Neural crest cell (in vitro differentiated cells): ENCODE data around the gene LIN54. TPM values are rescaled to one million over a fixed set of nuclear protein-coding genes. Genes with fewer than 3 reads are reported as not detected.
A peak's percentile ranks its signal among the peaks of the same experiment; 100 is the strongest.

Experiments used
- DNase-seq: peaks from one replicate; pipeline ENCODE4 v3.0.0; 2021; ENCODE audit warnings: low read depth, mixed read lengths, low spot score
- H3K27ac Mint-ChIP-seq: one replicate; pipeline ENCODE4 v1.8.0; 2021; ENCODE audit warnings: mild to moderate bottlenecking, mixed read lengths; ENCODE audit not compliant: unreplicated experiment
- H3K27me3 Mint-ChIP-seq: 2 replicates; pipeline ENCODE4 v1.8.0; 2021; ENCODE audit warnings: low read depth, mild to moderate bottlenecking, mixed read lengths
- H3K36me3 Mint-ChIP-seq: 2 replicates; pipeline ENCODE4 v1.8.0; 2021; ENCODE audit warnings: low read depth, mild to moderate bottlenecking, mixed read lengths
- H3K4me1 Mint-ChIP-seq: 2 replicates; pipeline ENCODE4 v1.8.0; 2021; ENCODE audit warnings: mixed read lengths
- H3K4me3 Mint-ChIP-seq: one replicate; pipeline ENCODE4 v1.8.0; 2021; ENCODE audit warnings: mild to moderate bottlenecking, mixed read lengths
- H3K9me3 Mint-ChIP-seq: 2 replicates; pipeline ENCODE4 v1.8.0; 2021; ENCODE audit warnings: mixed read lengths
- CTCF ChIP-seq: fragments of 200-600 bp; sonication (generic); conservative IDR thresholded peaks from 2 replicates; pipeline ENCODE4 v1.5.0; 2021; ENCODE audit warnings: antibody characterized with exemption, mild to moderate bottlenecking
- total RNA-seq: library from RNA; stranded (reverse); gene quantifications from 2 replicates; pipeline ENCODE4 v1.2.1, GENCODE V29; 2021

LIN54 gene
- total RNA-seq, 1 donor from 2014 or later = 20.8 TPM

GRCh38 chr4:83013420-83013867 lies 2.8 kb upstream of the LIN54 start:
- no peak for TF ChIP-seq CTCF
- no peaks in the 10 kb centered on the region for H3K36me3 Mint-ChIP-seq
- no peak for DNase-seq
- peak overlapping the region; percentile 9 for H3K27ac Mint-ChIP-seq
- H3K9me3 Mint-ChIP-seq = no peaks in the 10 kb centered on the region
- H3K4me1 Mint-ChIP-seq = peaks cover 40% of the 10 kb centered on the region
- H3K4me3 Mint-ChIP-seq = peak overlapping the region; percentile 93
- no peaks in the 10 kb centered on the region for H3K27me3 Mint-ChIP-seq

GRCh38 chr4:83012687-83013419 lies 2.2 kb upstream of the LIN54 start:
- H3K4me3 Mint-ChIP-seq = peak overlapping the region; percentile 93
- H3K27ac Mint-ChIP-seq = peak overlapping the region; percentile 73
- H3K36me3 Mint-ChIP-seq = no peaks in the 10 kb centered on the region
- H3K4me1 Mint-ChIP-seq = peaks cover 44% of the 10 kb centered on the region
- H3K9me3 Mint-ChIP-seq = no peaks in the 10 kb centered on the region
- peak; percentile 98 for DNase-seq
- no peaks in the 10 kb centered on the region for H3K27me3 Mint-ChIP-seq
- TF ChIP-seq CTCF = peak; percentile 64

- Mint-ChIP-seq H3K4me3 (peak overlapping the region; percentile 92), H3K9me3 (no peaks in the 10 kb centered on the region), H3K27ac (peak overlapping the region; percentile 59), H3K4me1 (peaks cover 46% of the 10 kb centered on the region), H3K27me3 (no peaks in the 10 kb centered on the region), H3K36me3 (no peaks in the 10 kb centered on the region)
- peak; percentile 40 for DNase-seq
- TF ChIP-seq CTCF = no peak
These were observed 1.6 kb upstream of the LIN54 start for GRCh38 chr4:83012200-83012686.

GRCh38 chr4:83011689-83012199 lies 1.1 kb upstream of the LIN54 start:
- no peak for TF ChIP-seq CTCF
- H3K4me3 Mint-ChIP-seq = peak overlapping the region; percentile 92
- H3K27me3 Mint-ChIP-seq = no peaks in the 10 kb centered on the region
- peak overlapping the region; percentile 59 for H3K27ac Mint-ChIP-seq
- no peaks in the 10 kb centered on the region for H3K9me3 Mint-ChIP-seq
- H3K36me3 Mint-ChIP-seq = no peaks in the 10 kb centered on the region
- H3K4me1 Mint-ChIP-seq = peaks cover 46% of the 10 kb centered on the region
- DNase-seq = no peak

- Mint-ChIP-seq H3K27me3 (no peaks in the 10 kb centered on the region), H3K36me3 (no peaks in the 10 kb centered on the region), H3K4me1 (peaks cover 46% of the 10 kb centered on the region), H3K9me3 (no peaks in the 10 kb centered on the region), H3K4me3 (peak overlapping the region; percentile 92), H3K27ac (peak overlapping the region; percentile 93)
- no peak for TF ChIP-seq CTCF
- DNase-seq = no peak
These were observed 507 bp downstream of the LIN54 start for GRCh38 chr4:83010111-83010521.
